HEK293 (cell line): ENCODE results near the gene SYT2.

Source experiments
- CTCF ChIA-PET: fragments of 350-600 bp; formaldehyde crosslinking; extraction: SDS; loops from one replicate; lab custom pipeline; 2021; ENCODE audit warnings: antibody characterized with exemption; lab: Yijun Ruan, JAX
- POLR2A ChIA-PET: fragments of 300-600 bp; formaldehyde crosslinking; extraction: SDS; loops from one replicate; lab custom pipeline; 2020; ENCODE audit warnings: antibody characterized with exemption, inconsistent platforms; lab: Yijun Ruan, JAX
- H3K27ac ChIP-seq: fragments of 200-500 bp; sonication (Bioruptor generic); 2 replicates; pipeline ENCODE4 v1.5.1; 2014; ENCODE audit warnings: low read depth, low read length, control low read depth, inconsistent platforms; ENCODE audit errors: extremely low read depth
- H3K36me3 ChIP-seq, 2 experiments: fragments of 200-500 bp in 1 of 2; sonication (Bioruptor generic) in 1 of 2; 1 replicate in 1 of 2; 2 replicates in 1 of 2; pipeline ENCODE4 v1.5.1; 2014 to 2017; ENCODE audit warnings: inconsistent platforms in 2 of 2, low read length in 2 of 2; ENCODE audit not compliant: control insufficient read depth in 2 of 2, insufficient read depth in 1 of 2
- H3K4me1 ChIP-seq: fragments of 200-500 bp; sonication (Bioruptor generic); 2 replicates; pipeline ENCODE4 v1.5.1; 2014; ENCODE audit warnings: mild to moderate bottlenecking, low read length, inconsistent platforms; ENCODE audit not compliant: control insufficient read depth, insufficient read depth
- H3K4me3 ChIP-seq: 2 replicates; pipeline ENCODE4 v1.5.1; 2011; ENCODE audit warnings: low read depth, mild to moderate bottlenecking, control low read depth, low read length, moderate library complexity
- H3K9me3 ChIP-seq: fragments of 200-500 bp; sonication (Bioruptor generic); 2 replicates; pipeline ENCODE4 v1.5.1; 2014; ENCODE audit warnings: low read depth, low read length, inconsistent platforms; ENCODE audit not compliant: control insufficient read depth, insufficient read depth
- HOXD13 ChIP-seq: sonication (generic); formaldehyde crosslinking; IDR thresholded peaks from 2 replicates; pipeline ENCODE4 v1.8.0; 2022; ENCODE audit warnings: missing genetic modification reagents, borderline replicate concordance
- MYNN ChIP-seq: fragments of 450-650 bp; formaldehyde crosslinking; IDR thresholded peaks from 2 replicates; pipeline ENCODE4 v1.5.1; 2016; ENCODE audit warnings: missing biosample characterization, missing genetic modification characterization, borderline replicate concordance
- PBX3 ChIP-seq: sonication (generic); formaldehyde crosslinking; IDR thresholded peaks from 2 replicates; pipeline ENCODE4 v1.8.1; 2022; ENCODE audit warnings: mild to moderate bottlenecking, moderate library complexity, missing genetic modification reagents
- PRDM2 ChIP-seq: fragments of 450-650 bp; formaldehyde crosslinking; IDR thresholded peaks from 2 replicates; pipeline ENCODE4 v1.5.1; 2016; ENCODE audit warnings: missing biosample characterization, missing genetic modification characterization, borderline replicate concordance
- SETDB1 ChIP-seq: IDR thresholded peaks from one replicate; pipeline ENCODE4 v1.6.1; 2017; ENCODE audit warnings: mild to moderate bottlenecking, low read length, moderate library complexity, mixed read lengths; ENCODE audit not compliant: insufficient read length
- WT1 ChIP-seq: fragments of 450-650 bp; formaldehyde crosslinking; IDR thresholded peaks from 2 replicates; pipeline ENCODE4 v1.5.1; 2016; ENCODE audit warnings: missing biosample characterization, missing genetic modification characterization
- ZBTB17 ChIP-seq: fragments of 450-650 bp; formaldehyde crosslinking; IDR thresholded peaks from 2 replicates; pipeline ENCODE4 v1.5.1; 2016; ENCODE audit warnings: missing biosample characterization, missing genetic modification characterization
- ZBTB48 ChIP-seq: fragments of 450-650 bp; formaldehyde crosslinking; IDR thresholded peaks from 2 replicates; pipeline ENCODE4 v1.5.1; 2016; ENCODE audit warnings: missing biosample characterization, missing genetic modification characterization
- ZNF114 ChIP-seq: fragments of 450-650 bp; formaldehyde crosslinking; IDR thresholded peaks from 2 replicates; pipeline ENCODE4 v1.5.0; 2017; ENCODE audit warnings: missing biosample characterization, missing genetic modification characterization
- ZNF133 ChIP-seq: fragments of 450-650 bp; formaldehyde crosslinking; IDR thresholded peaks from 2 replicates; pipeline ENCODE4 v1.5.1; 2016; ENCODE audit warnings: missing biosample characterization, missing genetic modification characterization
- ZNF214 ChIP-seq: fragments of 450-650 bp; formaldehyde crosslinking; IDR thresholded peaks from 2 replicates; pipeline ENCODE4 v1.5.1; 2017; ENCODE audit warnings: missing biosample characterization, mild to moderate bottlenecking, missing genetic modification characterization, borderline replicate concordance
- ZNF23 ChIP-seq: fragments of 450-650 bp; formaldehyde crosslinking; IDR thresholded peaks from 2 replicates; pipeline ENCODE4 v1.5.1; 2016; ENCODE audit warnings: missing biosample characterization, missing genetic modification characterization, borderline replicate concordance
- ZNF248 ChIP-seq: fragments of 450-650 bp; formaldehyde crosslinking; IDR thresholded peaks from 2 replicates; pipeline ENCODE4 v1.5.1; 2017; ENCODE audit warnings: missing biosample characterization, missing genetic modification characterization
- ZNF26 ChIP-seq: fragments of 450-650 bp; formaldehyde crosslinking; IDR thresholded peaks from 2 replicates; pipeline ENCODE4 v1.5.1; 2016; ENCODE audit warnings: missing biosample characterization, missing genetic modification characterization
- ZNF324 ChIP-seq: fragments of 450-650 bp; formaldehyde crosslinking; IDR thresholded peaks from 2 replicates; pipeline ENCODE4 v1.5.1; 2016; ENCODE audit warnings: missing biosample characterization, missing genetic modification characterization
- ZNF366 ChIP-seq: fragments of 450-650 bp; formaldehyde crosslinking; conservative IDR thresholded peaks from 2 replicates; pipeline ENCODE4 v1.5.1; 2016; ENCODE audit warnings: missing biosample characterization, missing genetic modification characterization
- ZNF426 ChIP-seq: fragments of 450-650 bp; formaldehyde crosslinking; IDR thresholded peaks from 2 replicates; pipeline ENCODE4 v1.5.1; 2017; ENCODE audit warnings: missing biosample characterization, missing genetic modification characterization, mild to moderate bottlenecking, inconsistent platforms, moderate library complexity
- ZNF560 ChIP-seq: fragments of 450-650 bp; formaldehyde crosslinking; IDR thresholded peaks from 2 replicates; pipeline ENCODE4 v1.5.1; 2017; ENCODE audit warnings: missing biosample characterization, missing genetic modification characterization, borderline replicate concordance
- ZNF596 ChIP-seq: fragments of 450-650 bp; IDR thresholded peaks from 2 replicates; pipeline ENCODE4 v1.5.0; 2018; ENCODE audit warnings: missing biosample characterization, mild to moderate bottlenecking, missing genetic modification characterization, moderate library complexity
- ZNF645 ChIP-seq: fragments of 450-650 bp; formaldehyde crosslinking; IDR thresholded peaks from 2 replicates; pipeline ENCODE4; 2016; ENCODE audit warnings: missing biosample characterization, missing genetic modification characterization
- ZNF654 ChIP-seq: fragments of 450-650 bp; formaldehyde crosslinking; IDR thresholded peaks from 2 replicates; pipeline ENCODE4 v1.5.1; 2016; ENCODE audit warnings: low read depth, missing biosample characterization, missing genetic modification characterization
- ZNF658 ChIP-seq: fragments of 450-650 bp; formaldehyde crosslinking; IDR thresholded peaks from 2 replicates; pipeline ENCODE4; 2016; ENCODE audit warnings: missing biosample characterization, missing genetic modification characterization
- ZSCAN18 ChIP-seq: fragments of 450-650 bp; formaldehyde crosslinking; IDR thresholded peaks from 2 replicates; pipeline ENCODE4 v1.5.1; 2016; ENCODE audit warnings: missing biosample characterization, missing genetic modification characterization
- ZSCAN23 ChIP-seq: fragments of 450-650 bp; formaldehyde crosslinking; IDR thresholded peaks from 2 replicates; pipeline ENCODE4 v1.5.1; 2016; ENCODE audit warnings: missing biosample characterization, missing genetic modification characterization
- ZSCAN30 ChIP-seq: fragments of 450-650 bp; IDR thresholded peaks from 2 replicates; pipeline ENCODE4 v1.5.1; 2018; ENCODE audit warnings: missing biosample characterization, mild to moderate bottlenecking, missing genetic modification characterization, moderate library complexity

Gene SYT2

GRCh38 chr1:202659541-202659940 lies 50.7 kb downstream of the SYT2 start (continued):
- TF ChIP-seq ZSCAN18 (tag by site-specific recombination), result no peak
- no peak for TF ChIP-seq ZBTB17 (tag by site-specific recombination)
- no peak for TF ChIP-seq ZSCAN30 (tag by site-specific recombination)
- TF ChIP-seq ZNF324 (tag by site-specific recombination), result no peak
- no peak for TF ChIP-seq ZNF114 (tag by site-specific recombination)
- TF ChIP-seq ZNF426 (tag by site-specific recombination), result no peak

- Histone ChIP-seq H3K36me3 (no peaks in the 10 kb centered on the region), H3K9me3 (no peaks in the 10 kb centered on the region), H3K4me1 (no peaks in the 10 kb centered on the region), H3K27ac (no peak overlapping the region), H3K4me3 (no peak overlapping the region)
- POLR2A ChIA-PET, result no interaction called here
- TF ChIP-seq ZNF26 (tag by site-specific recombination) (no peak), ZNF366 (tag by site-specific recombination) (no peak), SETDB1 (no peak), HOXD13 (no peak), ZNF596 (no peak), ZNF133 (tag by site-specific recombination) (no peak), ZNF23 (tag by site-specific recombination) (no peak), PBX3 (CRISPR knock-in tag) (no peak), ZNF658 (no peak), ZSCAN23 (no peak), ZNF248 (no peak), ZBTB48 (no peak), PRDM2 (tag by site-specific recombination) (no peak), MYNN (tag by site-specific recombination) (no peak), ZNF214 (tag by site-specific recombination) (no peak), ZNF654 (no peak), ZSCAN30 (tag by site-specific recombination) (no peak), ZNF560 (tag by site-specific recombination) (no peak), ZNF645 (tag by site-specific recombination) (no peak), WT1 (tag by site-specific recombination) (no peak)
- CTCF ChIA-PET, result interaction anchor here (0.6 to 1.8 kb wide), 5 partner anchors 28 to 206 kb away, joined by 3 to 10 read pairs (median 3); no protein-coding TSS in a partner anchor
These were observed 51.5 kb downstream of the SYT2 start for GRCh38 chr1:202658769-202659168.
